ENCODE results near the gene ZKSCAN5.
"Not testable (repeated sequence)": the region's sequence is repeated elsewhere in the genome, so short reads cannot be mapped to it uniquely, and the experiment has no call there.

The ZKSCAN5 gene

GRCh38 chr7:99543916-99544315 lies 39.5 kb downstream of the ZKSCAN5 start:
- DNase-seq = no peak
- in situ Hi-C loops (cut with HindIII; ENCODE audit: low pct_ligation_motif_present, low pct_unique_long_range_greater_than_20kb, low sequenced_read_pairs) = no loop called here

GRCh38 chr7:99545308-99545707 lies 40.8 kb downstream of the ZKSCAN5 start:
- in situ Hi-C loops (cut with HindIII; ENCODE audit: low pct_ligation_motif_present, low pct_unique_long_range_greater_than_20kb, low sequenced_read_pairs); DNase-seq: not testable (repeated sequence)

- in situ Hi-C loops (cut with HindIII; ENCODE audit: low pct_ligation_motif_present, low pct_unique_long_range_greater_than_20kb, low sequenced_read_pairs); DNase-seq: not testable (repeated sequence)
Measured at GRCh38 chr7:99549545-99549944, 45.1 kb downstream of the ZKSCAN5 start.

GRCh38 chr7:99551334-99551733 lies 46.9 kb downstream of the ZKSCAN5 start:
- in situ Hi-C loops (cut with HindIII; ENCODE audit: low pct_ligation_motif_present, low pct_unique_long_range_greater_than_20kb, low sequenced_read_pairs) = no loop called here
- no peak for DNase-seq

- DNase-seq = peak; percentile 94
- in situ Hi-C loops (cut with HindIII; ENCODE audit: low pct_ligation_motif_present, low pct_unique_long_range_greater_than_20kb, low sequenced_read_pairs) = no loop called here
Measured at GRCh38 chr7:99551767-99552463, 47.5 kb downstream of the ZKSCAN5 start, which contains the start of gene FAM200A. Gene FAM200A, minus strand, starts transcription at chr7:99552114. Its CDS starts 3,707 bp downstream, at chr7:99548407.

- no peak for DNase-seq
- in situ Hi-C loops (cut with HindIII; ENCODE audit: low pct_ligation_motif_present, low pct_unique_long_range_greater_than_20kb, low sequenced_read_pairs) = no loop called here
Measured at GRCh38 chr7:99553039-99553438, 48.6 kb downstream of the ZKSCAN5 start.

GRCh38 chr7:99554939-99555338 lies 50.5 kb downstream of the ZKSCAN5 start:
- no peak for DNase-seq
- in situ Hi-C loops (cut with HindIII; ENCODE audit: low pct_ligation_motif_present, low pct_unique_long_range_greater_than_20kb, low sequenced_read_pairs) = no loop called here

- in situ Hi-C loops (cut with HindIII; ENCODE audit: low pct_ligation_motif_present, low pct_unique_long_range_greater_than_20kb, low sequenced_read_pairs) = no loop called here
- DNase-seq = peak; percentile 21
Measured at GRCh38 chr7:99557196-99557607, 52.7 kb downstream of the ZKSCAN5 start.

GRCh38 chr7:99557940-99558305 lies 53.5 kb downstream of the ZKSCAN5 start:
- in situ Hi-C loops (cut with HindIII; ENCODE audit: low pct_ligation_motif_present, low pct_unique_long_range_greater_than_20kb, low sequenced_read_pairs) = no loop called here
- no peak for DNase-seq

- DNase-seq = peak; percentile 98
- in situ Hi-C loops (cut with HindIII; ENCODE audit: low pct_ligation_motif_present, low pct_unique_long_range_greater_than_20kb, low sequenced_read_pairs) = no loop called here
Measured at GRCh38 chr7:99558306-99559174, 54.1 kb downstream of the ZKSCAN5 start, which contains the start of gene ZNF655. Gene ZNF655, plus strand, starts transcription at chr7:99558642. Its CDS starts 1,918 bp downstream, at chr7:99560560.

GRCh38 chr7:99559175-99559915 lies 54.9 kb downstream of the ZKSCAN5 start:
- peak; percentile 56 for DNase-seq
- in situ Hi-C loops (cut with HindIII; ENCODE audit: low pct_ligation_motif_present, low pct_unique_long_range_greater_than_20kb, low sequenced_read_pairs) = no loop called here

- in situ Hi-C loops (cut with HindIII; ENCODE audit: low pct_ligation_motif_present, low pct_unique_long_range_greater_than_20kb, low sequenced_read_pairs) = no loop called here
- DNase-seq = no peak
Measured at GRCh38 chr7:99560834-99561736, 56.6 kb downstream of the ZKSCAN5 start.

- DNase-seq = no peak
- in situ Hi-C loops (cut with HindIII; ENCODE audit: low pct_ligation_motif_present, low pct_unique_long_range_greater_than_20kb, low sequenced_read_pairs) = no loop called here
Measured at GRCh38 chr7:99561737-99562051, 57.2 kb downstream of the ZKSCAN5 start.

GRCh38 chr7:99562114-99562784 lies 57.8 kb downstream of the ZKSCAN5 start:
- DNase-seq = peak; percentile 36
- in situ Hi-C loops (cut with HindIII; ENCODE audit: low pct_ligation_motif_present, low pct_unique_long_range_greater_than_20kb, low sequenced_read_pairs) = no loop called here

GRCh38 chr7:99562832-99563231 lies 58.4 kb downstream of the ZKSCAN5 start:
- peak; percentile 100 for DNase-seq
- in situ Hi-C loops (cut with HindIII; ENCODE audit: low pct_ligation_motif_present, low pct_unique_long_range_greater_than_20kb, low sequenced_read_pairs) = no loop called here

GRCh38 chr7:99563650-99564049 lies 59.2 kb downstream of the ZKSCAN5 start:
- in situ Hi-C loops (cut with HindIII; ENCODE audit: low pct_ligation_motif_present, low pct_unique_long_range_greater_than_20kb, low sequenced_read_pairs) = no loop called here
- DNase-seq = peak; percentile 90

GRCh38 chr7:99568770-99569169 lies 64.3 kb downstream of the ZKSCAN5 start:
- DNase-seq; in situ Hi-C loops (cut with HindIII; ENCODE audit: low pct_ligation_motif_present, low pct_unique_long_range_greater_than_20kb, low sequenced_read_pairs): not testable (repeated sequence)

- DNase-seq = no peak
- in situ Hi-C loops (cut with HindIII; ENCODE audit: low pct_ligation_motif_present, low pct_unique_long_range_greater_than_20kb, low sequenced_read_pairs) = no loop called here
Measured at GRCh38 chr7:99571768-99572167, 67.3 kb downstream of the ZKSCAN5 start.

Data from ACHN (cell line).